SK-N-SH (cell line): ENCODE results near the gene SFXN5.

ENCODE experiments used
- CHD2 ChIP-seq: fragments of 150-350 bp; IDR thresholded peaks from 2 replicates; pipeline ENCODE4 v1.6.1; 2018; ENCODE audit warnings: low read length; ENCODE audit not compliant: partially characterized antibody
- EP300 ChIP-seq, 2 experiments: IDR thresholded peaks; 2 replicates each; pipeline versions ENCODE4 v1.4.0 to v1.6.1; 2012; ENCODE audit warnings: borderline replicate concordance in 1 of 2, low read depth in 1 of 2, low read length in 1 of 2
- FOXM1 ChIP-seq: IDR thresholded peaks from 2 replicates; pipeline ENCODE4 v1.4.0; 2012; ENCODE audit warnings: low read depth, mild to moderate bottlenecking
- MXI1 ChIP-seq: IDR thresholded peaks from 2 replicates; pipeline ENCODE4 v1.6.1; 2012; ENCODE audit warnings: mild to moderate bottlenecking, low read depth, low read length, improper control_type of control experiment
- NRF1 ChIP-seq: IDR thresholded peaks from 2 replicates; pipeline ENCODE4 v1.6.1; 2012; ENCODE audit warnings: low read depth, mild to moderate bottlenecking, low read length
- RCOR1 ChIP-seq: fragments of 150-350 bp; IDR thresholded peaks from 2 replicates; pipeline ENCODE4 v1.6.1; 2017; ENCODE audit warnings: antibody characterized with exemption, low read length
- RFX5 ChIP-seq: IDR thresholded peaks from 2 replicates; pipeline ENCODE4 v1.6.1; 2012; ENCODE audit warnings: mild to moderate bottlenecking, improper control_type of control experiment, low read length
- TCF12 ChIP-seq: IDR thresholded peaks from 2 replicates; pipeline ENCODE4 v1.4.0; 2012
- TF ChIP-seq, protein P1 (sequence below): fragments of 200-600 bp; sonication (generic); IDR thresholded peaks from 2 replicates; pipeline ENCODE4 v1.6.1; 2017; ENCODE audit warnings: antibody characterized with exemption, mild to moderate bottlenecking, moderate library complexity
- TF ChIP-seq, protein P2 (sequence below): IDR thresholded peaks from 2 replicates; pipeline ENCODE4; 2012

DNA sequence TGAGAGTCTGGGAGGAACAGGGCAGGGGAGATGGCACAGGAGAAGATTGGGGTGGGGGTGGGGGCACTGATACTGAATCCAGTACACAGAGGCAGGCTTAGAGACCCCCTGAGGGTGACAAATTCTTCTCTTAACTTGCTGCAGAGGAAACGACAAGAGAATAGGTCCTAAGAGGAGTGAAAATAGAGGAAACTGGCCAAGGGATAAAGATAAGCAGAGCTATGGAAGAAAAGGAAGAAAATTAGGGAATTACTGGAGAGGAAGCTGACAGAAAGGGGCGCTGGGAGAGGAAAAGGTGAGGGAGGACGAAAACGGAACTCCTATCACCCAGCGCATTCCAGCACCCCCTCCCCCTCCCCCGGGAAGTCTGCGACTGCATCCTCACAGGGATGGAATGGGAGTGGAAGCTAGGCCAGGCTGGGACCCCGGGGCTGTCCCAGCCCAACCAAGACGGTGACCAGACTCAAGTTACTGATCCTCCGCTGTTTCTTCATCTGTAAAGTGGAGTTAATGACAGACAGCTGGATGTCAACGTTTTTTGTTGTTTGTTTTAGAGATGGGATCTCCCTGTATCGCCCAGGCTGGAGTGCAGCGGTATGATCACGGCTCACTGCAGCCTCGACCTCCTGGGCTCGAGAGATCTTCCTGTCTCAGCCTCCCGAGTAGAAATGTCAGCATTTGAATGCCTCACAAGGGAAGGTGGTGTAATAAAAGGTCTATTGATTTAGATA is 156.8 kb downstream of the SFXN5 start:
- TF ChIP-seq MXI1 (no peak), FOXM1 (no peak), CHD2 (no peak), TCF12 (no peak), RCOR1 (no peak), EP300 (IDR thresholded peaks at IDR 0.05; ENCODE audit: borderline replicate concordance in 1 of 2, low read depth in 1 of 2, low read length in 1 of 2) (no peak), NRF1 (no peak), RFX5 (no peak)
- TF ChIP-seq, protein P1, sequence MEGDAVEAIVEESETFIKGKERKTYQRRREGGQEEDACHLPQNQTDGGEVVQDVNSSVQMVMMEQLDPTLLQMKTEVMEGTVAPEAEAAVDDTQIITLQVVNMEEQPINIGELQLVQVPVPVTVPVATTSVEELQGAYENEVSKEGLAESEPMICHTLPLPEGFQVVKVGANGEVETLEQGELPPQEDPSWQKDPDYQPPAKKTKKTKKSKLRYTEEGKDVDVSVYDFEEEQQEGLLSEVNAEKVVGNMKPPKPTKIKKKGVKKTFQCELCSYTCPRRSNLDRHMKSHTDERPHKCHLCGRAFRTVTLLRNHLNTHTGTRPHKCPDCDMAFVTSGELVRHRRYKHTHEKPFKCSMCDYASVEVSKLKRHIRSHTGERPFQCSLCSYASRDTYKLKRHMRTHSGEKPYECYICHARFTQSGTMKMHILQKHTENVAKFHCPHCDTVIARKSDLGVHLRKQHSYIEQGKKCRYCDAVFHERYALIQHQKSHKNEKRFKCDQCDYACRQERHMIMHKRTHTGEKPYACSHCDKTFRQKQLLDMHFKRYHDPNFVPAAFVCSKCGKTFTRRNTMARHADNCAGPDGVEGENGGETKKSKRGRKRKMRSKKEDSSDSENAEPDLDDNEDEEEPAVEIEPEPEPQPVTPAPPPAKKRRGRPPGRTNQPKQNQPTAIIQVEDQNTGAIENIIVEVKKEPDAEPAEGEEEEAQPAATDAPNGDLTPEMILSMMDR = no peak
- TF ChIP-seq, protein P2, sequence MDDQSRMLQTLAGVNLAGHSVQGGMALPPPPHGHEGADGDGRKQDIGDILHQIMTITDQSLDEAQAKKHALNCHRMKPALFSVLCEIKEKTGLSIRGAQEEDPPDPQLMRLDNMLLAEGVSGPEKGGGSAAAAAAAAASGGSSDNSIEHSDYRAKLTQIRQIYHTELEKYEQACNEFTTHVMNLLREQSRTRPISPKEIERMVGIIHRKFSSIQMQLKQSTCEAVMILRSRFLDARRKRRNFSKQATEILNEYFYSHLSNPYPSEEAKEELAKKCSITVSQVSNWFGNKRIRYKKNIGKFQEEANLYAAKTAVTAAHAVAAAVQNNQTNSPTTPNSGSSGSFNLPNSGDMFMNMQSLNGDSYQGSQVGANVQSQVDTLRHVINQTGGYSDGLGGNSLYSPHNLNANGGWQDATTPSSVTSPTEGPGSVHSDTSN = no peak
